ENCODE measurements around the gene ZDHHC14.
"Not testable (repeated sequence)": the region's sequence is repeated elsewhere in the genome, so short reads cannot be mapped to it uniquely, and the experiment has no call there.

ZDHHC14 gene

DNA sequence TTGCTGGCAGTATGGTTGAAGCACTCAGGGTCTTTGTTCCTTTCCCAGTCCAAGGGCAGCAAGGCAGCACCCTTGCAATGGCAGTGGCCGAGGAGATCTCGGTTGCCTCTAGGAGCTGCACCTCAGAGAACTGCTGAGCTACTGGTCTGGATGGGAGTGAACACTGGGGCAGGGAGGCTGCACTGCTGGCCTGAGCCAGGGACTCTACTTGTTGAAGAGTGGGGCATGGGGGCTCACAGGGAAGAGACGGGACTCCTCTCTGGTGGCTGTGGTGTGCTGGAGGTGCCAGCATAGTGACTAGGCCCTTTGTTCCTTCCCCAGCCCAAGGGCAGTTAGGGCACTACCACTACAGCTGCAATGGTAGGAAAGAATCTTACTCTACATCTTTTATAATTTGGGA lies 203.0 kb downstream of the ZDHHC14 start:
- no peak for DNase-seq

DNA sequence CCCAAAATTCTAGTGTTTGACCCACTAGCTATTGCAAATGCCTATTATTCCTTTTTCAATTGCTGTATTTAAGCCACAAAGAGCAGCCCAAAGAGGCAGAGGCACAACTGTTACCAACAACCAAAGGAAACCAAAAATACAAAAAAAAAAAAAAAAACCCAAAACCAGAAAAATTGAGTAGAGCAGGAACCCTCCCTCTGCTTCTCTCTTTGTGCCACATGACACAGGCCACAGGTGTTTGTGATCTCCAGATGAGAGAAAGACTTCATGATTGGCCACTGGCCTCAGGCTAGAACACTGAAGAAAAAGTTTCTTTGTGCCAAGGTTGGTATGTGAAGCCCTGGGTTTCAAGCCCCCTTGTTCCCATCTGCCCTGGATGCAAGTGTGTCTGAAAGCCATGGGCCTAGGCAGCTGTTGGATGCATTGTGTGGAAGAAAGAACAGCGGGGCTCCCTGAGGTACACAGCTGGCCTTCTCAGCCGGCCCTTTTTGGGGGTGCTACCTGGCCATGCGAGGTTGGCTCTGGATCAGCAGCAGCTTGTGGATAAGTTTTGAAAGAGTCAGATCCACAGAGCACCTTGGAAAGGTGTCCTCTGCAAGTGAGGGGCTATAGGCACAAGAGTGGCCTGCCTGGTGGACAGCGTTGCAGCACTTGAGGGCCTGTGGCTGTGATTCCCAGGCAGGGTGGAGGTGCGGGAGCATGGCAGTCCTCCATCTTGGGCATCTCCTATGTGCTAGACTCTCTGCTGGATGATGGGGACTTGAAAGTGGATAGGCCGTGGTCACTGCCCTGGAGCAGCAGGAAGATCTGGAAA lies 204.5 kb downstream of the ZDHHC14 start:
- DNase-seq = no peak

DNA sequence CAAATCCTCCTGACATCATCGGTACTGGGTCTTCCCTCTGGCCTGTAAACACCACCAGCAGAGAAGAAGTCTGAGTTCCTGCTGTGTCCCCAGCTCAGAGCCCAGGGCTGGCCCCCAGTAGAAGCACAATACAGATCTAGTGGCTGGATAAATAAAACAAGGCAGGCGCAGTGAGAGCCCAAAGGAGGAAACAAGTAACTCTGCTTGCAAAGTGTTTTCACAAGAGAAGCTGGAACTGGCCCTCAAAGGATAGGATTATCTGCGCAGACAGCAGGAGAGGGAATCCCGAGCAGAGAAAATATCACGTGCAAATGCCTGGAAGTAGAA lies 205.1 kb downstream of the ZDHHC14 start:
- no peak for DNase-seq

DNA sequence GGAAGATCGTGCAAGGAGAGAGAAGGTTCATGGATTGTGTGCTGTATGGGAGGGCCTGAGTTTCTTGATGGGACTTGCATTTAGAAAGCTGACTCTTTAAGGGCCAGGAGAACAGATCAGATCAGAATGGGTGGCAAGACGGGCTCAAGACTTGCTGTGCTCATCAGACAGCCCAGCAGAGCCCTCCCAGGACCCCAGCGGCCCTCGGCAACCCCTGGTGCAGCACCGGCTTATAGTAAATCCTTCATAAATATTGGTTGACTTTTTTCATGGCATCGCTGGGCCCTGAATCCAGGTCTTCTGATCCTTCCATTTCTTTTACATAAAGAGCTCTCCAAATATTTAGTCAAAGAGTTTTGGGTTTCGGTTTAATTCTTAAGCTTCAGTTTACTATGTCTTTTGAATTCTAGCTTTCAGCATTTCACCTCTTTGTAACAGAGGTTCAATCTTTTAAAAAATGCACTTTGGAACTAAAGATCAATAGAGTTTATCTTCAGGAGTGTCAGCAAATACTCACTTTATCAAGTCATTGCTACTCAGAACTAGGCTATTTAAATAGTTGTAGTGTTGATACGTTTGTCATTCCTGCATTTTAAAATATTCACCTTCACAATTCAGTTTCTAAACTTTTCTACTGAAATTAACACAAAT lies 205.6 kb downstream of the ZDHHC14 start:
- DNase-seq = no peak

DNA sequence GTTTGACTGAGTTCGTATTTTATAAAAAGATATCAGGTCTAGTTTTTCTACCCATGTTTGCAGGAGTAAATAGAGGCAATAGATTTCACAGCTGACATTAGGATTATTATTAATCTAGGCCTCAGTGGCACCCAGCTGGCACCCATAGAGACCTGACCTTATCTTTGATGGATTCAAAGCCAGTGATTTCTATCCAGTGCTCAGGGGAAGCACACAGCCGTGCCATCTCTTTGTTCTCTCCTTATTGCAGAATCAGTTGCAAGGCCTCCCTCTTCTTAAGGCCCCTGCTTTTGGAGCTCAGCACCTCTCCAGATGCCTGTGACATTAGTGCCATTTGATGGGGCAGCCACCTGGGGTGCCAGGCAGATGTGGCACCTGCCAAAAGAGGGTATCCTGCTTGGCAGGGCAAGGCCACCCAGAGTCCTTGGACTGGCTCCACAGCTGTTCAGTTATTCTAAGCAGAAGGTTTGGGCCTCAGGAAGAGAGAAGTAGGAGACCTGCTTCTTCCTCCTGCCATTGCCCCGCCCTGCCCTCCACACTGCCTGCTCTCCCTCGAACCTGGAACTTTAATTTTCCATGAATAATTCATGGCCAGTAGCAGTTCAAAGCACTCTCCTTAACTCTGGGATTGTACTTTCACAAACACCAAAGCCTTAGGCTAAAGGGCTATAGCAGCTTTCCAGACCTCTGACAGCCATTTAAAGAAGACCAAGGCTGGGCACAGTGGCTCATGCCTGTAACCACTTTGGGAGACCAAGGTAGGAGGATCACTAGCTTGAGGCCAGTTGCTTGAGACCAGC lies 206.3 kb downstream of the ZDHHC14 start:
- no peak for DNase-seq

DNA sequence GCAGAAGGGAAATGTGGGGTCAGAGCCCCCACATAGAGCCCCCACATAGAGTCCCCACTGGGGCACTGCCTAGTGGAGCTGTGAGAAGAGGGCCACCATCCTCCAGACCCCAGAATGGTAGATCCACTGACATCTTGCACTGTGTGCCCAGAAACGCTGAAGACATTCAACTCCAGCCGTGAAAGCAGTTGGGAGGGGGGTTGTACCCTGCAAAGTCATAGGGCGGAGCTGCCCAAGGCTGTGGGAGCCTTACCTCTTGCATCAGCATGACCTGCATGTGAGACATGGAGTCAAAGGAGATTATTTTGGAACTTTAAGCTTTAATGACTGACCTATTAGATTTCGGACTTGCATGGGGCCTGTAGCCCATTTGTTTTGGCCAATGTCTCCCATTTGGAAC lies 209.7 kb downstream of the ZDHHC14 start:
- DNase-seq = not testable (repeated sequence)

DNA sequence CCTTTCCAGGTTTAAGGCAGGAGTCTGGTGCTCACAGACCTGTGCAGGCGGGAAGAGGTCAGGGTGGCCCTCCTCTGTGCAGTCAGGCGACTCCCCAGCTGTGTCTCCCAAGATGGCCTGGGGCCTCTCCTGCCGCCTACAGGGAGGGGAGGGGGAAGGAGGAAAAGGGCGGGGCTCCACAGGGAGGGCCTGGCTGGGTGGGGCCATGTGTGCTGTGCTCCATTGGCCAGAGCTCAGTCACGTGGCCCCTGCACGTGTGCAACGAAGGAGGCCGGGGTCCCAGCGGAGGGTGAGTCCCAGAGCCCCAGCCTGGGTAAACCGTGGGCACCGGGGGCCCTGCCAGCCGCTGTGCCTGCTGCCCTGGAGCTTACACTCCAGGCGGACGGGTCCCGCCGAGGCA lies 211.6 kb downstream of the ZDHHC14 start:
- no peak for DNase-seq

DNA sequence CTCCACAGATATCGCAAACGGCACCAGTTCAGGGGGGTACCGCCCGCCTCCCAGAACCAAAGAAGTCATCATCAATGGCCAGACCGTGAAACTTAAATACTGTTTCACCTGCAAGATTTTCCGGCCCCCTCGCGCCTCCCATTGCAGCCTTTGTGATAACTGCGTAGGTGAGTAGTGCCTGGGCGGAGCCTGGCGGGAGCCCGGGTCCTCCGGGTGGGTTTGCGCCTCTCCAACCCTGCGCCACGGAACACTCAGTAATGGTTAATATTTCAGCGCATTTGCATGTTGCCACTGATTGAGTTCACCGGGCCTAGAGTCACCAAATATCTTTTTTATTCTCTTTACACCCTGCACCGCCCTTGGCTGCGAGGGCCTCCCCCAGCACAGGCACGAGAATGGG lies 212.0 kb downstream of the ZDHHC14 start:
- DNase-seq = no peak

DNA sequence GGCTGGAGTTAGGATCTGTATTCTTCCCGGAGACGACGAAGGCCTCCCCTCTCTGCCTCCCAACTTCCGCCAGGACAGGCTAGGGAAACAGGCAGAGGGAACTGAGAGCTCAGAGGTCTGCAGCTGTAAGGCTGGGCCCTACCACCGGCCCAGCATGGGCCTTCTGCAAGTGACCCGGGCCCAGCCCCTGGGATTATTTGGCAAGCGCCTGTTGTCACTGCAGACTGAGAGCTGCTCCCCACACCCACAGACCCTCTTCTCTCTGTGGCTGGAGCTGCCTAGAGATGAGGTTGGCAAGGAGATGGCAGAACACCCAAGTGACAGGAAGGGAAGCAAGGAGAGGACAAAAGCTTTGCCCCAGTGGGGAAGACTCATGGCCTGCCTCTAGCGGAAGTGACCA lies 212.6 kb downstream of the ZDHHC14 start:
- no peak for DNase-seq

DNA sequence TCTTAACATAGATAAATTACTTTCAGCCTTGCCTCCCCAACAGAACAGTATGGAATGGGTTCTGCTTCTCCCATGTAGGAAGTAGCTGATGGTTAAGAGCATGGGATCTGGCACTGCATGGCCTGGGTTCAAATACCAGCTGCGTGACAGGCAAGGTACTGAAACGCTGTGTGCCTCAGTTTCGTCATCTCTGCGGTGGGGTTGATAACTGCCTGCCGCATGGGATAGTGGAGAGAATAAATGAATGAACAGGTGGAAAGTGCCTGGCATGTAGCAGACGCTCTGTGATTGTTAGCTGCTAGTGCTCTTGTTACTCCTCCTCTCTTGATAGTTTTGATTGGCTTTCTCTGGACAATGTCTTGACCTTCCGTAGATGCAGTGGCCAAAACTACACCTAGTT lies 213.3 kb downstream of the ZDHHC14 start:
- DNase-seq = no peak

DNA sequence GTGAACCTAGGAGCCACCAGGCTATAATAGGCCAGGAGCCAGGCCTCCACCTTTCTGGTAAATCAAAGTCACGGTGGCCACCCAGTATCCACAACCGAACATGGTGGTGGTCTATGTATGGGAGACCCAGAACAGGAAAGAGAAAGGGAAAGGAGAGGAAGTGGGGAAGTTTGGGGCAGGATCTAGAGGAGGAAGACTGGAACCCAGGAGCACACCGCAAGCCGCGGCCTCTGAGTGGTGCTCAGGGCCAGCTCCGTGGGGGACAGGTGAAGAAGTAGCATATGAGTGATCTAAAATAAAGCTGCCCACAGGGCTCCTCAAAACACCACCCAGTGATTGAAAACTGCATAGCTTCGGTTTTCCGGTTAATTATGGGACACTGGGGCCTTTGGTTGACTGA lies 214.8 kb downstream of the ZDHHC14 start:
- no peak for DNase-seq

DNA sequence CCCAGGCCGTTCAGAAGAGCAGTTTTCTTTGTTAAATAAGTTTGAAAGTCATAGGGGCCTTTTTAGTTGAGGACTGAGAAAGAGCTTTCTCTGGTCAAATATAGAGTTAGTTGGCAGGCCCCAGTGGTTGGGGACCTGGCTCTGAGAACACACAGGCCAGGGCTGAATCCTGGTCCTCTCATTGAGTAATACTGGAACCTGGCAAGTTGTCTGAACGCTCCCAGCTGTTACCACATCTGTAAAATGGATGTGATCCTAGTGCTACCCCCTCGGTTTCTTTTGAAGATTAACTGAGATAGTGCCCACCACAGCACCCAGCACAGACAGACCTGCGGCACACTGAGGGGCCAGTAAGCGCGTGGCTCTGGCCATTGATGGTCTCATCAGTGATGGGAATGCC lies 215.5 kb downstream of the ZDHHC14 start:
- DNase-seq = no peak

DNA sequence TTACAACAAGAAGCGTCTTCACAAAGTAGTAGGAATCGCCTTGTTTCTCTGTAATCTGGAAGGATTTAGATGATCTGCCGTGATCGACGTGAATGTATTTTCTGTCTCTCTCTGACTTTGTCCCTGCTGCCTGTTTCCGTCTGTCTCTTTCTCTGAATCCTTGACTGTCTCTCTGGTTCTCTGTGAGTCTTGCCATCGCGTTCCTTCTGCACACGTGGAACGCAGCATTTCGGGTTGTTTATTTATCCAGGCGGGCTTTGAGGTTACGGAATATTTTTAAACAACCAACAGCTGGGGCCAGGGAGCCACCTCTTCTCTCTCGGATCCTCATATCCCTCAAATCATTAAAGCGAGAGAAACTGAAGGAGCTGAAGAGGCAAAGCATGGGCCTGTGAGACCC lies 215.9 kb downstream of the ZDHHC14 start:
- no peak for DNase-seq

DNA sequence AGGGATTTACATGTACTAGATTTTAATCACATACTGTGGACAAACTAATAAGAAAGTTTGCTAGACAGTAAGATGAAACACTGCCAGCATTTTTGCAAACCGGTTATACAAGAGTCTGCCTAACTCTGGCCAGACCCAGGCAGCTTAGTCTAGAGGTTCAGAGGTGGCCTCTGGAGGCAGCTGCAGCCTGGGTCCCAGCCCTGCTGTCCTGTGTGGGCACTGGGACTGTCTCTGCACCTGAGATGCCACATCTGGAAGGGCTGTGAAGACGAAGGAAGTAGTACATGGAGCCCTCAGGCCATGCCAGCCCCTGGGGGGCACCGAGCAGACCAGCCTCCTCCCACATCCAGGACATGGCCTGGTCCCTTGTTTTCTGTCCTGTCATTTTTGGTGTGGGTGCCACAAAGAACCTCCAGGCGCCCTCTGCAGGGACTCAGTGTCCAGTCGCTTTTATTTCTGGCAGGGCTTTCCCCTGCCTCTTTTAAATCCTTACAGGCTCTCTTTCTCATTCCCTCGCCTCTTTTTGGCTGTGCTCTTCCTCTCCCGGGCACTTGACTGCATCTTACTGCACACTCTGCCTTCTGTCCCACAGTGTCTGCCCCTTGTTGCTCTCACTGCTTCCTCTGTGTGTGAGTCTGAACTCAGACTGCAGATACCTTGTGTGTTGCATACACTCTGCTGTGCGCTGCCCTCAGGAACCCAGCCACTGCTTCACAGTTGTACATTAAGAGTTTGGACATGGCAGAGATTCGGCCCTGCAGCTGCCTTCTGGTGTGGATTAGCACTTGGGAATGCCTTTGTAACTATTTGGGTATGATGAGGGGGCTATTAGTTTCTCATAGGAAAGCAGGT lies 216.7 kb downstream of the ZDHHC14 start:
- DNase-seq = peak; percentile 32

DNA sequence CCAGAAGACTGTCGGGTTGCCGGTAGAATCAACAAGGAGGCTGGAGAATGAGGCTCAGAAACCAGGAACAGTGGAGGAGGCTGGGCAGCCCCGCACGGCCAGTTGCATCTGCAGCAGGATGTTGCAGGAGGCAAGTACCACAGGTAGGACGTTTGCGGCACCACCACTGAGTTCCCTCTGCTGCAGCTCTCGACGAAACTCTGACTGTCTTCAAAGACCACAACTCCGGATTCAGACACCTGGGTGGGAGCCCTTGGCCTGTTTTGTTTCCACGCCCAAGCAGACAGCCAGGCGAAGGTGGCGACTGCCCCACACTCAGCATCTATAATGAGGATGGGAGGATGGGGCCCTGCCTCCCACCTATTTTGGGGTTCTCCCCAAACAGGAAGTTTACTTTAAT lies 218.2 kb downstream of the ZDHHC14 start:
- no peak for DNase-seq

DNA sequence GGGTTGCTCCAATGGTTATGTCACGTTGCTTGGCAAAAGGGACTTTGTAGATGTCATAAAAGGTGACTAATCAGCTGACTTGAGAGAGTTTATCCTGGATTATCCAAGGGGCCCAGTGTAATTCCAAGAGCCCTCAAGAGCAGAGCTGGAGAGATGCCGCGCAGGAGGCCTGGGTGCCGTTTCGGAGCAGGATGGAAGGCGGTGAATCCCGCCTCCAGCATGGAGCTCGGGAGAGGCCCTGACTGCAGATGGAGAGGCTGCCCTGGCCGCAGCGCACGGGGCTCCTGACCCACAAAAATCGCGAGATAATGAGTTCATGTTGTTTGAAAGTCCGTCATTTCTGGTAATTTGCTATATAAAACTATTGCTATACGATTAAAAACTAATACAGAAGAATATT lies 219.8 kb downstream of the ZDHHC14 start:
- no peak for DNase-seq

DNA sequence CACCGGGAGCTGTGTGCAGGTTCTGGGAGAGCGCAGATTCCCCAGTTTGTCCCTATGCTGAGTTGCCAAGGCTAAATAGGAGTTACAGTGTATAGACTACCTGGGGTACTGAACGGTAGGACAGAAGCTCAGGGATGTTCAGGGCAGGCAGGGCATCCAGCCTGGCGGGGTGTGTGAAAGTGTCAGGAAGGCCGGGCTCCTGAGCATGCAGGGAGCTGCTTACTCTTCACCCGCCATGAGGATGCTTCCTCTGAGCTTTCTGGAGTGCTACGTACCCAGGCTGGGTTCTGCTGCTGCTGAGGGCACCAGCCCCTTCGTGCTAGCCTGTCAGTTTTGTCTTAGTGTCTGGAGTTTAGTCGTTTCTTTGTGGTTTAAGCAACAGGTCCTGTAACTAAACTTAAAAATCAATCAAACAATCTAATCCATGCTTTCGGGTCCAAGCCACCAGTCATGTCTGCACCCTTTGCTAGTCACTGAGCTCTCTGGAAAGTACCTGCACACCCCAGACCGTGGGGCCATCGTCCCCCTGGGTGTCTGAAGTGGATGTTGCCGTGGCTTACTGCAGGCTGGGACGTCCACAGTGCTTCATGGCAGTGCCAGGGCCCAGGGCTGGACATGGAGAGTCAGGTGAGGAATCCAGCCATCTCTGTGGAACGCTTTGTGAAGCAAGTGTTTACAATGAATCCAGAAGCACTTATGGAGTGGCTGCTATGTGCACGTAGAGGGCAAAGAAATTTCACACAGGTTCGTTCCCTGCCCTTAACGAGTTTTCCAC lies 221.7 kb downstream of the ZDHHC14 start:
- DNase-seq = no peak

DNA sequence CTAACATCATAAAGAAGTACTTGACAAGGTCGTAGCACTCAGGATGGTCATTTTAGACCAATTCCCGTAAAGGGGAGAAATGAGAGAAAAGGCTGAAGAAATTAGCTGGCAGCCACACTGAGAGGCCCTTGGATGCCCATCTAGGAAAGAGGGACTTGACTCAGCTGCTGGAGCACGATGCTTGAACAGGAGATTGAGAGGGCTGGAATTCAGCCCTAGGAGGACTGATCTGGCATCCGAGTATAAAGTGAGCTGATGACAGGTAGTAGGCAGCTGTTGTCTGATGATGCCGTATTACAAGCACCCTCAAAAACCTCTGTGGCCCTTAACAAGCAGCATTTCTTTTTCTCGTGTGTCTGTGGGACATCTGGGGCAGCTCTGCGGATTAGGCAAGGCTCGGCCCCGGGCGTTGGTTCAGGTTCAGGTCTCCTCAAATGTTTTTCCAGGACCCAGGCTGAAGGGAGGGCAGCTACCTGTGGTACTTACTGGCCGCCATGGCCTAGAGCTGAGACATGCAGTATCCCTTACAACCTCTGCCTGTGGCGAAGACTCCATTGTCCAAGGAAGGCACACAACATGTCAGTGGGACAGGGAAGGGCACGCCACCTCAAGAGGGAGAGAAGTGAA lies 222.4 kb downstream of the ZDHHC14 start:
- no peak for DNase-seq

DNA sequence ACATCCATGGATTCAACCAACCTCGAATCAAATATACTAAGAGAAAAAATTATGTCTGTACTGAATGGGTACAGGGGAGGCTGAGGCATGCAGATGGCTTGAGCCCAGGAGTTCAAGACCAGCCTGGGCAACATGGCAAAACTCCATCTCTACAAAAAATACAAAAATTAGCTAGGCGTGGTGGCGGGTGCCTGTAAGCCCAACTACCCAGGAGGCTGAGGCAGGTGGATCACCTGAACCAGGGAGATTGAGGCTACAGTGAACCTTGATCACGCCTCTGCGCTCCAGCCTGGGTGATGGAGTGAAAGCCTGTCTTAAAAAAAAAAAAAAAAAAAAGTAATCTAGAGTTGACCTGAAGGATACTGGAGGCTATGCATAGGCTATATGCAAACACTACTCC lies 223.0 kb downstream of the ZDHHC14 start:
- no peak for DNase-seq

DNA sequence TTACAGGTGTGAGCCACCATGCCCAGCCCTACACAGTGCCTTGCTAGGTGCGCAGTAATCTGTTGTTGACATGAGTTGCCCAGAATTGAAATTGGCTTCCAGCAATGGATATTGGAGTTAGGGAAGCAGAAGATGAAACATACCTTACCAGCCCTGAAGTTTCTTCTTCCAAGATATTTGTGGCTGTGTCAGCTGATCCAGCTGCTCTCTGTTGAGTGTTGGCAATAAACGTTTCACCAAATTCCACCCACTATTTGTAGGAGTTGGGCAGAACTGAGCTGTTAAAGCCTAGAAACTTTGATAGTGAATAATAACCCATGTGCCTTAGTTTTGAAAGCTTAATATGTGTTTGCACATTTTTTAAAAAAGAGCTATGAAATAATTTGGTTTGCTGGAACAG lies 223.8 kb downstream of the ZDHHC14 start:
- no peak for DNase-seq

DNA sequence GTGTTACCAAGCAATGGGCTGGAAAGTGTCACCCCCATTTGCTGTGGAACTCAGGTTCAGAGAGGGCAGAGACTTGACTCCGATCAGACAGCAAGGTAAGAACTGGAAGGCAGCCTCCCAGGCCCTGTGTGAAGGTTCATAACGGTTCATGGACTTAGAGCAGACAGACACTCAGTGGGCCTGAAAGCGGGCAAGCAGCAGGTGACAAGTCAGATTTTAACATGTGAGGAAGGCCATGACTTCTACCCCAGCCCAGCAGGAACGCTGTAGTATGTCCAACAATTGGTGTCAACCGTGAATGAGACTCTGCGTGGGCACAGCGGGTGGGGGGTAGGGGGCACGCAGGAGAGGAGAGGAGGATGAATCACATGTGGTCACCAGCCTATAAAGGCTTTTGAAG lies 224.5 kb downstream of the ZDHHC14 start:
- DNase-seq = no peak

DNA sequence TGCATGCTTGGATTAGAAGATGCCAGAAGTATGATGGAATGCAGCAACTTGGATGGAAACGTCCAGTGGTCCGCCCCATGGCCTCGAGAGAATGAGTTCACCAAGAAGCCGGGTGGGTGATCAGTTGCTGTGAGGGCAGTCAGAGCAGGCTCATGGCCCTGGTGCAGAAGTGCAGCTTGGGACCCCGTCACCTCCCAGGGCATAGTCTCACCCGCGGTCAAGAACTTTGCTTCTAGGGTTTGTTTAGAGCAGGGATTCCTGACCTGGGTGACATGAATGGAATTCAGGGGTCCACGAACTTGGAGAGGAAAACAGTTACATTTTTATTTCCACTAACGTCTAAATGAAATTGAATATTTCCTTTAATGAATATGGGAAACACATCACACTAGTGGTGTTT lies 225.5 kb downstream of the ZDHHC14 start:
- DNase-seq = no peak
